Liver (tissue), 3 donors: ENCODE measurements around the gene ARID5B.

Experiments
- CTCF ChIP-seq: fragments of 150-350 bp; IDR thresholded peaks from 2 replicates; pipeline ENCODE4 v1.5.1; 2017; ENCODE audit warnings: improper control_type of control experiment, low read depth, low read length; ENCODE audit not compliant: missing input control
- HNF4A ChIP-seq, 2 donors: conservative IDR thresholded peaks; 2 replicates each; pipeline ENCODE4 v1.6.1; 2016; ENCODE audit warnings: antibody characterized with exemption in 2 of 2, mild to moderate bottlenecking in 2 of 2
- HNF4G ChIP-seq: IDR thresholded peaks from 2 replicates; pipeline ENCODE4 v1.6.1; 2016; ENCODE audit warnings: antibody characterized with exemption
- REST ChIP-seq: IDR thresholded peaks from 2 replicates; pipeline ENCODE4 v1.6.1; 2016; ENCODE audit warnings: antibody characterized with exemption, mild to moderate bottlenecking
- RXRA ChIP-seq, 2 donors: IDR thresholded peaks; 2 replicates each; pipeline ENCODE4 v1.6.1; 2017 to 2018; ENCODE audit warnings: antibody characterized with exemption in 2 of 2, mild to moderate bottlenecking in 1 of 2
- SP1 ChIP-seq: IDR thresholded peaks from 2 replicates; pipeline ENCODE4 v1.6.1; 2018; ENCODE audit warnings: antibody characterized with exemption, mild to moderate bottlenecking
- TAF1 ChIP-seq: conservative IDR thresholded peaks from 2 replicates; pipeline ENCODE4 v1.6.1; 2016; ENCODE audit warnings: antibody characterized with exemption, mild to moderate bottlenecking
- TF ChIP-seq, protein P1 (sequence below): IDR thresholded peaks from 2 replicates; pipeline ENCODE4 v1.6.1; 2016; ENCODE audit warnings: antibody characterized with exemption
- TF ChIP-seq, protein P2 (sequence below): IDR thresholded peaks from 2 replicates; pipeline ENCODE4 v1.6.1; 2016; ENCODE audit warnings: antibody characterized with exemption
- donor health status: healthy.
- donor health status: healthy.

DNA sequence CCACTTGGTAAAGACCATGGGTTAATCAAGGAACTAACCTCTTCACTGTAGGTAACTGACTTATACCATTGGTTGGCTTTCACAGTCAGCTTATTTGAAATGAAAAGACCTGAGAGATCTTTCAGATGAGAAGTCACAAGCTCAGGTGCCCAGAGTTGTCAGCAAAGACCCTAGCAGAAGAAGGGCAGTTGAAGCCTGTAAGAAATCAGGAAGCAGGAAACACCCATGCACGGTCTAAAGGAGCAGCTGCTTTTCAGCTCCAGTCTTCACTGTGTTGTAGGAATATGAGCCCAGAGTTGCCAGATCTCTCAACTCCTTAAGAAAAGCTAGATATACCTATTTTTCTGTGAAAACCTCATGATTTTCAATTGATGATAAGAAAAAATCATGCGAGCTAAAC is 130.0 kb downstream of the ARID5B start:
- no peak for TF ChIP-seq TAF1
- TF ChIP-seq CTCF = no peak
- TF ChIP-seq SP1 = no peak
- no peak for TF ChIP-seq REST
- TF ChIP-seq HNF4G = no peak
- no peak for TF ChIP-seq HNF4A (conservative IDR thresholded peaks at IDR 0.05)
- no peak for TF ChIP-seq RXRA (IDR thresholded peaks at IDR 0.05)
- TF ChIP-seq, protein P1, sequence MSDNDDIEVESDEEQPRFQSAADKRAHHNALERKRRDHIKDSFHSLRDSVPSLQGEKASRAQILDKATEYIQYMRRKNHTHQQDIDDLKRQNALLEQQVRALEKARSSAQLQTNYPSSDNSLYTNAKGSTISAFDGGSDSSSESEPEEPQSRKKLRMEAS = no peak
- TF ChIP-seq, protein P2, sequence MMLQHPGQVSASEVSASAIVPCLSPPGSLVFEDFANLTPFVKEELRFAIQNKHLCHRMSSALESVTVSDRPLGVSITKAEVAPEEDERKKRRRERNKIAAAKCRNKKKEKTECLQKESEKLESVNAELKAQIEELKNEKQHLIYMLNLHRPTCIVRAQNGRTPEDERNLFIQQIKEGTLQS = no peak
